IPS DF 4.7 (cell line): ENCODE measurements around the gene LGR5.
"Not testable (repeated sequence)": the region's sequence is repeated elsewhere in the genome, so short reads cannot be mapped to it uniquely, and the experiment has no call there.

ENCODE experiments used
- DNase-seq: peaks from one replicate; pipeline ENCODE4 v3.0.0-alpha.2; 2013; ENCODE audit warnings: low spot score; ENCODE audit errors: extremely low read depth

LGR5 gene

GRCh38 chr12:71546322-71546861 is 106.8 kb downstream of the LGR5 start:
- no peak for DNase-seq

DNA sequence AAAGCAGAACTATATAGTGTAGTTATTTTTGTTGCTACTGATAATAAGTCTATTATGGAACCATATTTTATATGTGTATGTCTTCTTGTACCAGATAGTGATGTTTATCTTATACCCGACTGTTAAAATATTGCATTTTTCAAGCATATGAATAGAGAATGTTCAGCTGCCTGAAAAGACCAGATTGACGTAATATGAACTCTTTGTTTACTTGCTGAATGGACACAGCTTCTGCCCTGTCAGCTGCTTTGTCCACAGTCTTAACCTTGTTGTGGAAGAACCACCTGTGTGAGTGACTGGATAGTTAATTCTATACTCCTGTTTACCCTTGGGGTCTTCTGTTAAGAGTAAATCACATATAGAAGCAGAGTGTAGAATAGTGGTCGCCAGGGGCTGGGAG is 109.3 kb downstream of the LGR5 start:
- no peak for DNase-seq

DNA sequence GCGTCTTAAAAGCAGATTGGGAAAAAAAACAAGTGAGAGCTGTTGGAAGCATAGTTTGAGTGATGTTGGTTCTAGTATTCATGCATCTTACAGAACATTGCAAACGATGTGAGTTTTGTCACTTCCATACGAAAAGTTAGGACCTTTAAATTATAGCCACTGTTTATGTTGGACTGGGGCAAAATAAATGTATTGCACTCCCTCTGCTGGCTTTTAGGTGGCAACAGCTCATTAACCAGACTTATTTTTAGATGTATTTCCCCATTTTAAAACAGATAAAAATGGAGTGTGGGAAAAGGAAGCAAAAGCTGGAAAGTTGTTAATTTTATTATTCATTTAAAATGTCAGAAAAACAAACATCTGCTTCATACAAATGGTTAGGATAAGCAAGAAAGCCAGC is 111.9 kb downstream of the LGR5 start:
- no peak for DNase-seq

- no peak for DNase-seq
These were observed 113.3 kb downstream of the LGR5 start for GRCh38 chr12:71552728-71553501.

GRCh38 chr12:71555191-71555590 is 115.6 kb downstream of the LGR5 start:
- no peak for DNase-seq

GRCh38 chr12:71555789-71556188 is 116.2 kb downstream of the LGR5 start:
- DNase-seq = not testable (repeated sequence)

- no peak for DNase-seq
These were observed 116.8 kb downstream of the LGR5 start for GRCh38 chr12:71556448-71556847.

- no peak for DNase-seq
These were observed 117.3 kb downstream of the LGR5 start for GRCh38 chr12:71556875-71557274.

DNA sequence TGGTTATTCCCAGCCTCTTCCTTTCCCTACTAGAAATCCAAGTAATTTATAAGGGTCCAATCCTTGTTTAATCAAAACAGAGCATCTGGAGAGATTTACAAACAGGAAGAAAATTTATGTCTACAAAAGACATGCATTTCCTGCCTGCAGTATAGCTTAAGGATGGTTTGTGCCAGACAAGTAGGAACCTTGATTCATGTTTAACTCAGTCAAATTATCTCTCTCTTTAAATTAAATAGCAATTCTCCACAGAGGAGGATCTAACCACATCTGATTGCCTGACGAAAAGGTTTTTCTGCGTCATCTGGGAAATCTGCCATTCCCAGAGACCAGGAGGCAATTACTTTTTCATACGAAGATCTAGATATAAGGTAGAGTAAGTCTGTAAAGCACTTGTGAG is 118.8 kb downstream of the LGR5 start:
- DNase-seq = no peak

- DNase-seq = no peak
These were observed 123.3 kb downstream of the LGR5 start for GRCh38 chr12:71562676-71563595.

GRCh38 chr12:71565535-71565934 is 125.9 kb downstream of the LGR5 start:
- no peak for DNase-seq

- DNase-seq = no peak
These were observed 127.1 kb downstream of the LGR5 start for GRCh38 chr12:71566655-71567054.

GRCh38 chr12:71567537-71567936 is 127.9 kb downstream of the LGR5 start:
- DNase-seq = no peak

GRCh38 chr12:71569885-71570284 is 130.3 kb downstream of the LGR5 start:
- DNase-seq = not testable (repeated sequence)

DNA sequence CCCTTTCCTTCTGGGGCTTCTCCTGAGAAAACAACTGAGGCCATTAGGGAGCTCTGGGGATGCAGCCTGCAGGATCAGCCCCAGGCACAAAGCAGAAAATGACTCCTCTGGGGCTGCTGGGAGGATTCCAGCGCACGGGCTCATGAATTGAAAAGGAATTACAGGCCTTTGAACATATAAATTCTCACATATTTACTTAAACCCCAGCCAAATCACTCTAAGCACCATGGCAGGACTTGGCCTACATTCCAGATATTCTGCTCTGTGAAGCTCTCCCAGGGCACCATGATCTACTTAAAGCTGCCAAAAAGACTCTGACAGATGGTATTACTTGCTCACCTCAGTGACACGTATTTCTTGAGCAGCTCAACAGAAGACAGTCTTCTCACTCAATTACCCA is 136.9 kb downstream of the LGR5 start:
- DNase-seq = no peak

DNA sequence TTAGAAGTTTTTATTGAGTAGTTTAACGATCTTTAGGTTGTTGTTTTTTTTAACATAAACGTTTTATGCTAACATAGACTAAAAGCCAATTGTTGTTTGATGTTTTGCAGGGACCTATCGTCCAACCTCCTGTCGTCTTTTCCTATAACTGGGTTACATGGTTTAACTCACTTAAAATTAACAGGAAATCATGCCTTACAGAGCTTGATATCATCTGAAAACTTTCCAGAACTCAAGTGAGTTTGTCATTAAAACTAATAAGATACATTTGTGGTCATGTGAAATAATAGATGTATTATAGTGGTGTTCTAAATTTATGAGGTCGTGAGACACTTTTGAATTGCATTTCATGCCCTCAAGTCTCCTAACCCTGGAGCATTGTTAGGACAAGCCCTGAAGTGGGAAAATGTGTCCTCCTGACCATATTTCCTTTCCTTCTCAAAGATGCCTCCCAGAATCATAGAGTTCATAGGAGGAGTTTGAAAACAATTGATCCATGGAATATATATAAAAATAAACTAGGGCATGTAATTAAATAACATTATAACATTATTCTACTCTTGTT is 139.2 kb downstream of the LGR5 start:
- DNase-seq = no peak

DNA sequence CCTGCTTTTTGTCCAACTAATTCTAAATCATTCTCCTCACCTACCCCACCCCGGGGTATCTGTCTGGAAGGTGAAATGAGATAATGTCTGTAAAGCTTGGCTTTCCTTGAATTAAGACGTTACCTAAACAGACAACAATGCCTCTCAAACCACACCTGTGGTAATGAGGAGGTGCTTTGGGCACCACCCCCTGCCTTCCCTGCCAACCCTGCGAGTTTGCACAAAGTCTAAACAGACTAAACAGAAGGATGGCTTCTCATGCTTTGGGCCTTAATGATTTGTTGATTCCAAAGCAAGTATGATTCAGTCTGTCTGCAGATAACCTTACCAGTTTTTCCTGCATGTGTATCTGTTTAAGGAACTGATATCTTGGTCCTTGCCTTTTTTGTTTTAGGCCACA is 141.6 kb downstream of the LGR5 start:
- no peak for DNase-seq

- no peak for DNase-seq
These were observed 143.3 kb downstream of the LGR5 start for GRCh38 chr12:71582925-71583324.

DNA sequence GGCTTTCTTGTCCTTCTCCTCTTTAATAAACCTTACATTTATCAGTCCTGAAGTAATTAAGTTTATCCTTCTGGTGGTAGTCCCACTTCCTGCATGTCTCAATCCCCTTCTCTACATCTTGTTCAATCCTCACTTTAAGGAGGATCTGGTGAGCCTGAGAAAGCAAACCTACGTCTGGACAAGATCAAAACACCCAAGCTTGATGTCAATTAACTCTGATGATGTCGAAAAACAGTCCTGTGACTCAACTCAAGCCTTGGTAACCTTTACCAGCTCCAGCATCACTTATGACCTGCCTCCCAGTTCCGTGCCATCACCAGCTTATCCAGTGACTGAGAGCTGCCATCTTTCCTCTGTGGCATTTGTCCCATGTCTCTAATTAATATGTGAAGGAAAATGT is 144.8 kb downstream of the LGR5 start:
- no peak for DNase-seq

GRCh38 chr12:71585218-71585617 is 145.6 kb downstream of the LGR5 start:
- DNase-seq = no peak

DNA sequence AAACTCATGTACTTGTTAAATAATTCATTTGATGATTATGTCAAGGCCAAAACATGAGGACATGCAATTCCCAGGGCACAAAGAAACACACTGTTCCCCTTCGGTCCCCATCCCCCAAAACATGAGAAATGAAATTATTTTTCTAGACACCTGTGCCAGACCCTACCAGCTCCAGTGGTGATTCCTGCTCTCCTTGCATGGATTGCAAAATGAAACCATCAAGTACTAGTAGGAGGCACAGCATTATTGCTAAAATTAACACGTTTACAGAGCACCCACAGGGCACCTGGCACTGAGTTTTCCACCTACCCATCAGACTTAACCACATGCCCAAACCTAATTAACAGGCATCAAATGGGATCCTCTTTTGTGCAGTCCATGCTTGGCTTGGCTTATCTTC is 147.4 kb downstream of the LGR5 start:
- DNase-seq = no peak

GRCh38 chr12:71589478-71589881 is 149.9 kb downstream of the LGR5 start:
- DNase-seq = no peak
